Ecto neural progenitor cell (in vitro differentiated cells): ENCODE results near the gene MYO18A.

Experiments
- DNase-seq: peaks from one replicate; pipeline ENCODE4 v3.0.0-alpha.2; 2018; ENCODE audit warnings: low spot score

MYO18A gene

GRCh38 chr17:29049541-29050145, 130.6 kb downstream of the MYO18A start:
- DNase-seq: no peak

DNA sequence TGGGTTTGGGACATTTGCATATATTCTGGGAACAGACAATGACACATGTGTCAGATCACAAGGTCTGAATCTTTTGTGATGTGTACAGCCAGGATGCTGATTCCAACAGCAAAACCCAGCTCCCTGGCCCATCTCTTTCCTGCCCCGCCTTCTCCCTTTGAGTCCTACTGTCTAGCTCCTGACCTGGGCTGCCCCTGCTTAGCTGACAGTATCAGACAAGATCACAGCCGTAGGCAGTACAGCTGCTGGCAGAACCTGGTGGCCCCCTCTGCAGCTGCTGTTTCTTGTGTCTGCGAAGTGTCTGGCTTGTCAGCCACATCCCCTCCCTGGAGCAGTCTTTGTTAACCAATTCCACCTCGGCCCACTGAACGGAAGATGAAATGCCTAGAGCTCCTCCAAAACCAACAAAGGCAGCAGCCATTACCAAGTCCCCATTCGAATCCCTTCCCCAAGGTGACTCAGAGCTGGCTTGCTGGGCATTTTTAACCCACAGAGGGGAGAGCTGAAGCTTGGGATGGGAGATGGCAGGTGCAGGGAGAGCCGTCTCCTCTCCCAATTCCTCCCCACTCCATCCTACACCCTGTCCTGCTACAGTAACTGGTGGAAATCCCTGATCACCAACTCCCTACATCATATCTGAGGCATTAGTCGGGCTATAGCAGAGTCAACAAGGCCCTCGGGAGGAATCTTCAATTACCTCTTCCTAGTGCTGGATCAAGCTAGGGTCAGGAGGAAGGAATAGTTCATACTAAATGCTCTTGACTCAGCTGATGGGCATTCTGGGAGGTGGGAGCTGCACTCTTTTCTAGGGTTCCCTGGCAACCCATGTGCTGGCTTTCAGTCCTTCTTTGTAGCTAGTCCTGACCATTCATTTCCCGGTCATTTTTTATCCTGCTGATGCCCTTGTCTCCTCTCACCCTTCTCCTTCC, 131.5 kb downstream of the MYO18A start:
- DNase-seq: peak; percentile 83

DNA sequence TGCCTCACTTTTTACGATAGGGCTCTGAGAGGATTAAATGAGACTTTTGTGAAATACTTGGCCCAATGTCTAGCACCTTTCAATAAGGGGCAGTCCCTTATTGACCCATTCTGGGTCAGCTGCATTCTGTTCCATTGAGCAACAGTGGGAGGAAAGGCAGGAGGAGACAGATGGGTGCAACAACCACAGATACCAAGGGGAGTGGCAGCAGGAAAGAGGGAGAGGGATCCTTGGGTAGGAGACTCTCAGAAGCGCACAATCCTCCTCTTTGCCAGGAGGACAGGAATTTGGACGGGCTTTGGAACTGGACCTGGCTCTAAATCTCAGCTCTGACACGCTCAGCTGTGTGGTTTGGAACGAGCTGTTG, 133.7 kb downstream of the MYO18A start:
- DNase-seq: no peak

DNA sequence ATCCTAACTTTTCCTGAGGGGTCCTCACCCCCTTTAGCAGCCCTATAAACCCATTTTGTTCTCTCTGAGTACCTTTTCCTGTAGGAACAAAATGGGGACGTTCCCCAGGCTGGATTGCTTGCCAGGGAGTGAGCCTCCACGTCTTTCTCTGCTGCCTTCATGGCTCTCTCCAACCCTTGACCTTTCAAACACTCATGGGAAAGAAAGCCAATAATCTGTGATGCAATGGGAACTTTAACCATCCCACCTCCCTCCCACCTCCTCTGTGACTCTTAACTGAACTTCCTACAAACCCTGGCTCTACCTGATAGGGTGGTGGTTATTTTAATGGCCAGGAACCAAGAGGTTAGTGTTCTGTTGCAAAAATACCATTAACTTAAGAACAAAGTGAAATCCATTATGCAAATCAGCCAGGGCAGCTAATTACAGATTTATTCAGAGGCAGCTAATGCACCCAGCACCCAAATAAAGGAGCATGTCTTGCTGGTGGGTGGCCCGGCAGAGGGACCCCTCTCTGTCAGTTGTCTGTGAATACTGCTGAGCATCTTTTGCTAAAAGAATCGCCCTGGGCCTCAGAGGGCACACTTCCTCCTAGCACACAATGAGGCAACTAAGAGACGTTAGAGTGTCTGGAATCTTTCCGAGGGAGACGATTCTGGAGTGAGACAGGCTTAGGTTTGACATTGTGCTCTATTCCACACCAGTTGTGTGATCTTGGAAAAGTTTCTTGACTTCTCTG, 134.3 kb downstream of the MYO18A start:
- DNase-seq: no peak

DNA sequence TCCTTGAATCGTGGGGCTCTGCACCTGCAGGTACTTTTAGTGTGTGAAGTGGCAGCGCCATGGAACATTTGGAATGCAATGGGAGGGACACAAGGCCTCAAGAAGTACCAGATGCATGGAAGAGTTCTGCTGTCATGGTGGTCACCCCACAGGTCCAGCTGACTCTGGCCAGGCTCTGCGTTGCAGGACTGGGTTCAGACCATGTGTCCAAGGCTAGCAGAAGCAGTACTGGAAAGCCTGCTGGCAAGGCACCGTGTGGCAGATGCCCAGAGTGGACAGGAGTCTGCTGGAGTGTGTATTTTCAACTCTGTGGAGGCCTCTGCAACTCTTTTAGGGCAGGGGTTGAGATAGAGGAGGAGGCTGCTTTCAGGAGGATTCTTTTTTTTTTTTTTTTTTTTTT, 135.2 kb downstream of the MYO18A start:
- no peak for DNase-seq

GRCh38 chr17:29043539-29044145, 136.6 kb downstream of the MYO18A start:
- DNase-seq: no peak

GRCh38 chr17:29042679-29043538, 137.3 kb downstream of the MYO18A start, which contains the start of gene PIPOX:
Gene PIPOX (plus strand): TSS chr17:29043141. CDS start chr17:29043226, 85 bp downstream.
- peak; percentile 73 for DNase-seq

DNA sequence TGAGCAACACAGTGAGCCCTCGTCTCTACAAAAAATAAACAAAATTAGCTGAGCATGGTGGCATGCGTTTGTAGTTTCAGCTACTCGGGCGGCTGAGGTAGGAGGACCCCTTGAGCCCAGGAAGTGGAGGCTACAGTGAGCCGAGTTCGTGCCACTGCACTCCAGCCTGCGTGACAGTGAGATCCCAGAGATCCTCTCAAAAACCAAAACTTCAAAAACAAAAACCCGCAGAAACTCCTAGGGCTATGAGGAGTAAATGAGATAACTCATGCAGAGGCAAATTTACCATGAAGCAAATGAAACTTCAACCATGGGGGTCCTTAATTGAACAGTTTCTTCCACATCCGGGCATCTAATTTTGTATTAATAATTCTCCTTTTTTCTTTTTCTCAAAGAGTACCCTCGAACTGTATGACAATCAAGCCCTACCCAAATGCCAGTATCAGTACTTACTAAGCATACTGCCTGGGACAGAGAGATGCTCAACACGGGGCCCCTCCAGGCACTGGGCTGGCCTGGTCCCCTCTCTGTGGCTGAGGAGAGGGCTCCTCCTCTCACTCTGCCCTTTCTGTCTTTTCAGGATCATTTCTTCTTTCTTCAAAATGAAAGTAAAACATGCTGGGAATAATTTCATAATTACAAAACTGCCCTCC, 138.0 kb downstream of the MYO18A start:
- DNase-seq: no peak

- no peak for DNase-seq
Observed at GRCh38 chr17:29041571-29041970, 138.6 kb downstream of the MYO18A start.

GRCh38 chr17:29041091-29041490, 139.1 kb downstream of the MYO18A start:
- DNase-seq: no peak

DNA sequence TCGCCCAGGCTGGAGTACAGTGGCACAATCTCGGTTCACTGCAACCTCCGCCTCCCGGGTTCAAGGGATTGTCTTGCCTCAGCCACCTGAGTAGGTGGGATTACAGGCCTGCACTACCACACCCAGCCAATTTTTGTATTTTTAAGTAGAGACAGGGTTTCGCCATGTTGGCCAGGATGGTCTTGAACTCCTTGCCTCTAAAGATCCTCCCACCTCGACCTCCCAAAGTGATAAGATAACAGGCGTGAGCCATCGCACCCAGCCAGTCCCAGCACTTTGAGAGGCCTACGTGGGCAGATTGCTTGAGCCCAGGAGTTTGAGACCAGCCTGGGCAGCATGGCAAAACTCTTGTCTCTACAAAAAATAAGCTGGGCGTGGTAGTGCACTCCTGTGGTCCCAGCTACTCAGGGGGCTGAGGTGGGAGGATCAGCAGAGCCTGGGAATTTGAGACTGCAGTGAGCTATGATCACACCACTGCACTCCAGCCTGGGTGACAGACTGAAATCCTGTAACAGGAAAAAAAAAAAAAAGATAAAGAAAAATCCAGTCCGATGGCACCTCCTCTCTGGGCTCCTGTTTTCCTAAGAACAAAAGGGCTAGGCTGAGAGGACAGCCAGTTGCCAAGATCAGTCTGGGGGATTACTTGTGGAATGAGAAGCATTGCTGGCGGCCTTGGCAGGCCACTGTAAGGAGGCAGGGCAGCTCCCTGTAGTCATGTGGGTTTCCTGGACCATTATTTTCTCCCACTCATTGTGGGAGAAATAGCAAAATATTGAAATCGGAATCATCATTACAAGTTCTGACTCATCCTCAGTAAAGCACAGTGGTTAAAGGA, 140.2 kb downstream of the MYO18A start:
- no peak for DNase-seq

GRCh38 chr17:29038085-29038795, 142.0 kb downstream of the MYO18A start:
- DNase-seq: no peak

- DNase-seq: no peak
Observed at GRCh38 chr17:29037739-29038084, 142.5 kb downstream of the MYO18A start.

DNA sequence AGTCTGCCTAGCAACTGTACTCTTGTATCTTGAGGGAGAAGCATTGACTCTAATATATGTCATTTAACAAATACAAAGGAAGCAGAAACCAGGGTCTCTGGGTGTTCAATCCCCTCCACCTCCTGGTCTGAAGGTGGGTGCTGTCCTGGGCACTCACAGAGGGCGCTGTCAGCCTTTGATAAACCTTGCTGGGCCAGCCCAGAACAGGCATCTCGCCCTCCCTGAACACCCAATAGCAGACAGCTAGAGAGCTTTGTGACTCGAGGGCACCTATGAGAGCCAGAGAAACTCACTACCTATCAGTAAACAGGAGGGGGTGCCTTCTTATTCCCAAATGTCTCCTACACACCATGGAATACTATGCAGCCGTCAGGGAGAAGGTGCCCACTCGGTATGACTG, 143.6 kb downstream of the MYO18A start:
- DNase-seq: no peak

DNA sequence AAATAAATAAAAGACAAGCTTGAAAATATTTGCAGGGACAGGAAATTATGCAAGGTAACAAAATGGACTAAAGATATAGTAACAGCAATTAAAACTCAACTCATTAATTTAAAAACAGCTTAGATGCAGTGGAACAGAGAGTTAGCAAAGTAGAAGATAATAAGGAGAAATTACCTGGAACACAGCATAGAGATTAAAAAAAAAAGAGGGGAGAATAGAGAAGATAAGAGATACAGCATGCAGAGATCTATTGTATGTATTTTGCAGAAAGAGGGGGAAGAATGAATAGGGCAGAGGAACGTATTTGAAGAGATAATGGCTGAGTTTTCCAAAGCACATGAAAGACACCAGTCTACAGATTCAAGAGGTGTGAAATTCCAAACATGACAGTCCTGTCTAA, 145.7 kb downstream of the MYO18A start:
- no peak for DNase-seq

- no peak for DNase-seq
Observed at GRCh38 chr17:29032857-29033197, 147.4 kb downstream of the MYO18A start.

- DNase-seq: no peak
Observed at GRCh38 chr17:29032013-29032856, 148.0 kb downstream of the MYO18A start.

DNA sequence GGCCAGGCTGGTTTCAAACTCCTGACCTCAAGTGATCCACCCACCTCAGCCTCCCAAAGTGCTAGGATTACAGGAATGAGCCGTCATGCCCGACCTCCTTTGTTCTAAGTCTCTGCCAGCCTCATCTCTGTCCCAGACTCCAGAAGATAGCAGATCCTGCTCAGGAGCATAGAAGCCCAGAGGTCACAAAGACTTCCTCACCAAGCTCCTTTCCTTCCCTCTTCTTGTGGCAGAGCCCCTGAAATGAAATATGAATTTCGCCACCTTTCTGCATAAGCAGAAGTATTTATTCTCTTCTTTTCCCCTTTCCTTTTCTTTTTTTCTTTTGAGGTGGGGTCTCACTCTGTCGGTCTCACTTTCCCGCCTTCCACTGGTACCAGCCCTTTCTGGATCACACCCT, 148.7 kb downstream of the MYO18A start:
- DNase-seq: no peak
